Thoracic aorta (tissue), 2 donors: ENCODE measurements around the gene TMC3. TPM values are rescaled to one million over a fixed set of nuclear protein-coding genes. Genes with fewer than 3 reads are reported as not detected.
"Not testable (repeated sequence)": the region's sequence is repeated elsewhere in the genome, so short reads cannot be mapped to it uniquely, and the experiment has no call there.

Source experiments
- ATAC-seq: fragments of 150-250 bp; one replicate; pipeline ENCODE4 v1.8.0; 2017; ENCODE audit warnings: low read depth; ENCODE audit not compliant: insufficient number of reproducible peaks, low FRiP score
- DNase-seq: peaks from one replicate; pipeline ENCODE4 v3.0.0-alpha.2; 2020; ENCODE audit warnings: low spot score
- H3K27ac ChIP-seq, 2 donors: fragments of 200-600 bp; sonication (generic); 1 replicate in 1 of 2; 2 replicates in 1 of 2; pipeline ENCODE4 v1.5.1; 2016; ENCODE audit warnings: mild to moderate bottlenecking in 2 of 2, moderate library complexity in 2 of 2
- H3K27me3 ChIP-seq: fragments of 200-600 bp; sonication (generic); replicated peaks from 2 replicates; pipeline ENCODE4 v1.6.0; 2016; ENCODE audit warnings: mild to moderate bottlenecking; ENCODE audit not compliant: insufficient read depth
- H3K36me3 ChIP-seq: fragments of 200-600 bp; sonication (generic); one replicate; pipeline ENCODE4 v1.5.1; 2016
- H3K4me1 ChIP-seq, 2 donors: fragments of 200-600 bp; sonication (generic); 1 replicate in 1 of 2; 2 replicates in 1 of 2; pipeline versions ENCODE4 v1.5.1 to v1.6.0; 2016; ENCODE audit warnings: low read depth in 2 of 2, mild to moderate bottlenecking in 1 of 2; ENCODE audit not compliant: control insufficient read depth in 1 of 2
- H3K4me3 ChIP-seq: fragments of 200-600 bp; sonication (generic); 2 replicates; pipeline ENCODE4 v1.5.1; 2016; ENCODE audit warnings: mild to moderate bottlenecking
- H3K9me3 ChIP-seq: fragments of 200-600 bp; sonication (generic); 2 replicates; pipeline ENCODE4 v1.5.1; 2016
- CTCF ChIP-seq: fragments of 200-600 bp; sonication (generic); IDR thresholded peaks from one replicate; pipeline ENCODE4 v1.5.1; 2019; ENCODE audit warnings: antibody characterized with exemption
- total RNA-seq, 2 donors: library from RNA; depleted of rRNA; stranded (reverse); fragments of >200 nt; gene quantifications; one replicate each; pipeline versions ENCODE4 v1.1.0 to v1.2.3, GENCODE V29; 2016

TMC3 gene
- total RNA-seq: under 1 TPM in 1 of 2 donors, not detected in 1; 0.54 TPM

GRCh38 chr15:81373775-81374395 is at the start of gene TMC3:
Gene TMC3 (minus strand): TSS chr15:81374213. CDS start chr15:81374077, 136 bp downstream.
- H3K4me1 ChIP-seq: no peaks in the 10 kb centered on the region
- no peaks in the 10 kb centered on the region for H3K27me3 ChIP-seq
- H3K4me3 ChIP-seq: no peak within 1 kb of the TSS
- H3K36me3 ChIP-seq: no peaks in the 10 kb centered on the region
- TF ChIP-seq CTCF: no peak
- DNase-seq (no peak), ATAC-seq (no peak)
- no peaks in the 10 kb centered on the region for H3K9me3 ChIP-seq
- no peak within 1 kb of the TSS for H3K27ac ChIP-seq

- H3K4me3 ChIP-seq: no peak overlapping the region
- no peaks in the 10 kb centered on the region for H3K4me1 ChIP-seq
- H3K27me3 ChIP-seq: no peaks in the 10 kb centered on the region
- no peaks in the 10 kb centered on the region for H3K36me3 ChIP-seq
- no peak for TF ChIP-seq CTCF
- no peaks in the 10 kb centered on the region for H3K9me3 ChIP-seq
- DNase-seq (no peak), ATAC-seq (no peak)
- H3K27ac ChIP-seq: no peak overlapping the region
These were observed 47.4 kb upstream of the TMC3 start for GRCh38 chr15:81421461-81421860.

- no peaks in the 10 kb centered on the region for H3K36me3 ChIP-seq
- H3K4me1 ChIP-seq: no peaks in the 10 kb centered on the region
- H3K4me3 ChIP-seq: no peak overlapping the region
- no peak for ATAC-seq
- DNase-seq: no peak
- H3K27me3 ChIP-seq: no peaks in the 10 kb centered on the region
- no peak for TF ChIP-seq CTCF
- H3K27ac ChIP-seq: no peak overlapping the region
- no peaks in the 10 kb centered on the region for H3K9me3 ChIP-seq
These were observed 45.4 kb upstream of the TMC3 start for GRCh38 chr15:81419332-81419943.

GRCh38 chr15:81418891-81419290 is 44.9 kb upstream of the TMC3 start:
- Histone ChIP-seq H3K27me3 (no peaks in the 10 kb centered on the region), H3K36me3 (no peaks in the 10 kb centered on the region), H3K4me3 (no peak overlapping the region), H3K27ac (no peak overlapping the region), H3K4me1 (no peaks in the 10 kb centered on the region), H3K9me3 (no peaks in the 10 kb centered on the region)
- DNase-seq (no peak), ATAC-seq (no peak)
- no peak for TF ChIP-seq CTCF

- Histone ChIP-seq H3K4me3 (no peak overlapping the region), H3K27me3 (no peaks in the 10 kb centered on the region), H3K4me1 (no peaks in the 10 kb centered on the region), H3K9me3 (no peaks in the 10 kb centered on the region), H3K27ac (no peak overlapping the region), H3K36me3 (no peaks in the 10 kb centered on the region)
- TF ChIP-seq CTCF: no peak
- ATAC-seq (no peak), DNase-seq (no peak)
These were observed 44.4 kb upstream of the TMC3 start for GRCh38 chr15:81418444-81418843.

GRCh38 chr15:81414274-81414968 is 40.4 kb upstream of the TMC3 start:
- DNase-seq, H3K9me3 ChIP-seq, H3K27ac ChIP-seq, H3K27me3 ChIP-seq, H3K4me1 ChIP-seq, H3K36me3 ChIP-seq, ATAC-seq, H3K4me3 ChIP-seq: not testable (repeated sequence)
